ENCODE measurements around the gene ZDHHC14.
"Not testable (repeated sequence)": the region's sequence is repeated elsewhere in the genome, so short reads cannot be mapped to it uniquely, and the experiment has no call there.

ZDHHC14 gene

DNA sequence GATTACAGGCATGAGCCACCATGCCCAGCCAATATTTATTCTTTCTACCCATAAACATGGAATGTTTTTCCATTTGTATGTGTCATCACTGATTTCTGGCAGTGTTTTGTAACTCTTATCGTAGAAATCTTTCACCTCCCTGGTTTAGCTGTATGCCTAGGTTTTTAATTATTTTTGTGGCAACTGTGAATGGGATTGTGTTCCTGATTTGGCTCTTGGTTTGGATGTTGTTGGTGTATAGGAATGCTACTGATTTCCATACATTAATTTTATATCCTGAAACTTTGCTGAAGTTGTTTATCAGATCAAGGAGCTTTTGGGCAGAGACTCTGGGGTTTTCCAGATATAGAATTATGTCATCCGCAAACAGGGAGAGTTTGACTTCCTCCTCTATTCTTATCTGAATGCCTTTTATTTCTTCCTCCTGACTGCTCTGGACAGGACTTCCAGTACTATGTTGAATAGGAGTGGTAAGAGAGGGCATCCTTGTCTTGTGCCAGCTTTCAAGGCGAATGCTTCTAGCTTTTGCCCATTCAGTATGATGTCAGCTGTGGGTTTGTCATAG is 198.6 kb downstream of the ZDHHC14 start:
- TF ChIP-seq, protein P1, sequence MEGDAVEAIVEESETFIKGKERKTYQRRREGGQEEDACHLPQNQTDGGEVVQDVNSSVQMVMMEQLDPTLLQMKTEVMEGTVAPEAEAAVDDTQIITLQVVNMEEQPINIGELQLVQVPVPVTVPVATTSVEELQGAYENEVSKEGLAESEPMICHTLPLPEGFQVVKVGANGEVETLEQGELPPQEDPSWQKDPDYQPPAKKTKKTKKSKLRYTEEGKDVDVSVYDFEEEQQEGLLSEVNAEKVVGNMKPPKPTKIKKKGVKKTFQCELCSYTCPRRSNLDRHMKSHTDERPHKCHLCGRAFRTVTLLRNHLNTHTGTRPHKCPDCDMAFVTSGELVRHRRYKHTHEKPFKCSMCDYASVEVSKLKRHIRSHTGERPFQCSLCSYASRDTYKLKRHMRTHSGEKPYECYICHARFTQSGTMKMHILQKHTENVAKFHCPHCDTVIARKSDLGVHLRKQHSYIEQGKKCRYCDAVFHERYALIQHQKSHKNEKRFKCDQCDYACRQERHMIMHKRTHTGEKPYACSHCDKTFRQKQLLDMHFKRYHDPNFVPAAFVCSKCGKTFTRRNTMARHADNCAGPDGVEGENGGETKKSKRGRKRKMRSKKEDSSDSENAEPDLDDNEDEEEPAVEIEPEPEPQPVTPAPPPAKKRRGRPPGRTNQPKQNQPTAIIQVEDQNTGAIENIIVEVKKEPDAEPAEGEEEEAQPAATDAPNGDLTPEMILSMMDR (IDR thresholded peaks at IDR 0.05; ENCODE audit: control insufficient read depth, extremely low read depth, insufficient read depth), result no peak
- H3K4me3 ChIP-seq (ENCODE audit: low read depth, low read length), result no peak overlapping the region
- peak; percentile 59 for DNase-seq (ENCODE audit: low read depth)

DNA sequence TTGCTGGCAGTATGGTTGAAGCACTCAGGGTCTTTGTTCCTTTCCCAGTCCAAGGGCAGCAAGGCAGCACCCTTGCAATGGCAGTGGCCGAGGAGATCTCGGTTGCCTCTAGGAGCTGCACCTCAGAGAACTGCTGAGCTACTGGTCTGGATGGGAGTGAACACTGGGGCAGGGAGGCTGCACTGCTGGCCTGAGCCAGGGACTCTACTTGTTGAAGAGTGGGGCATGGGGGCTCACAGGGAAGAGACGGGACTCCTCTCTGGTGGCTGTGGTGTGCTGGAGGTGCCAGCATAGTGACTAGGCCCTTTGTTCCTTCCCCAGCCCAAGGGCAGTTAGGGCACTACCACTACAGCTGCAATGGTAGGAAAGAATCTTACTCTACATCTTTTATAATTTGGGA is 203.0 kb downstream of the ZDHHC14 start:
- TF ChIP-seq, protein P1 (IDR thresholded peaks at IDR 0.05; ENCODE audit: control insufficient read depth, extremely low read depth, insufficient read depth), result no peak
- no peak for DNase-seq (ENCODE audit: low read depth)
- no peak overlapping the region for H3K4me3 ChIP-seq (ENCODE audit: low read depth, low read length)

DNA sequence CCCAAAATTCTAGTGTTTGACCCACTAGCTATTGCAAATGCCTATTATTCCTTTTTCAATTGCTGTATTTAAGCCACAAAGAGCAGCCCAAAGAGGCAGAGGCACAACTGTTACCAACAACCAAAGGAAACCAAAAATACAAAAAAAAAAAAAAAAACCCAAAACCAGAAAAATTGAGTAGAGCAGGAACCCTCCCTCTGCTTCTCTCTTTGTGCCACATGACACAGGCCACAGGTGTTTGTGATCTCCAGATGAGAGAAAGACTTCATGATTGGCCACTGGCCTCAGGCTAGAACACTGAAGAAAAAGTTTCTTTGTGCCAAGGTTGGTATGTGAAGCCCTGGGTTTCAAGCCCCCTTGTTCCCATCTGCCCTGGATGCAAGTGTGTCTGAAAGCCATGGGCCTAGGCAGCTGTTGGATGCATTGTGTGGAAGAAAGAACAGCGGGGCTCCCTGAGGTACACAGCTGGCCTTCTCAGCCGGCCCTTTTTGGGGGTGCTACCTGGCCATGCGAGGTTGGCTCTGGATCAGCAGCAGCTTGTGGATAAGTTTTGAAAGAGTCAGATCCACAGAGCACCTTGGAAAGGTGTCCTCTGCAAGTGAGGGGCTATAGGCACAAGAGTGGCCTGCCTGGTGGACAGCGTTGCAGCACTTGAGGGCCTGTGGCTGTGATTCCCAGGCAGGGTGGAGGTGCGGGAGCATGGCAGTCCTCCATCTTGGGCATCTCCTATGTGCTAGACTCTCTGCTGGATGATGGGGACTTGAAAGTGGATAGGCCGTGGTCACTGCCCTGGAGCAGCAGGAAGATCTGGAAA is 204.5 kb downstream of the ZDHHC14 start:
- TF ChIP-seq, protein P1 (IDR thresholded peaks at IDR 0.05; ENCODE audit: control insufficient read depth, extremely low read depth, insufficient read depth), result no peak
- H3K4me3 ChIP-seq (ENCODE audit: low read depth, low read length), result no peak overlapping the region
- DNase-seq (ENCODE audit: low read depth), result no peak

DNA sequence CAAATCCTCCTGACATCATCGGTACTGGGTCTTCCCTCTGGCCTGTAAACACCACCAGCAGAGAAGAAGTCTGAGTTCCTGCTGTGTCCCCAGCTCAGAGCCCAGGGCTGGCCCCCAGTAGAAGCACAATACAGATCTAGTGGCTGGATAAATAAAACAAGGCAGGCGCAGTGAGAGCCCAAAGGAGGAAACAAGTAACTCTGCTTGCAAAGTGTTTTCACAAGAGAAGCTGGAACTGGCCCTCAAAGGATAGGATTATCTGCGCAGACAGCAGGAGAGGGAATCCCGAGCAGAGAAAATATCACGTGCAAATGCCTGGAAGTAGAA is 205.1 kb downstream of the ZDHHC14 start:
- no peak overlapping the region for H3K4me3 ChIP-seq (ENCODE audit: low read depth, low read length)
- DNase-seq (ENCODE audit: low read depth), result no peak
- TF ChIP-seq, protein P1 (IDR thresholded peaks at IDR 0.05; ENCODE audit: control insufficient read depth, extremely low read depth, insufficient read depth), result no peak

DNA sequence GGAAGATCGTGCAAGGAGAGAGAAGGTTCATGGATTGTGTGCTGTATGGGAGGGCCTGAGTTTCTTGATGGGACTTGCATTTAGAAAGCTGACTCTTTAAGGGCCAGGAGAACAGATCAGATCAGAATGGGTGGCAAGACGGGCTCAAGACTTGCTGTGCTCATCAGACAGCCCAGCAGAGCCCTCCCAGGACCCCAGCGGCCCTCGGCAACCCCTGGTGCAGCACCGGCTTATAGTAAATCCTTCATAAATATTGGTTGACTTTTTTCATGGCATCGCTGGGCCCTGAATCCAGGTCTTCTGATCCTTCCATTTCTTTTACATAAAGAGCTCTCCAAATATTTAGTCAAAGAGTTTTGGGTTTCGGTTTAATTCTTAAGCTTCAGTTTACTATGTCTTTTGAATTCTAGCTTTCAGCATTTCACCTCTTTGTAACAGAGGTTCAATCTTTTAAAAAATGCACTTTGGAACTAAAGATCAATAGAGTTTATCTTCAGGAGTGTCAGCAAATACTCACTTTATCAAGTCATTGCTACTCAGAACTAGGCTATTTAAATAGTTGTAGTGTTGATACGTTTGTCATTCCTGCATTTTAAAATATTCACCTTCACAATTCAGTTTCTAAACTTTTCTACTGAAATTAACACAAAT is 205.6 kb downstream of the ZDHHC14 start:
- TF ChIP-seq, protein P1 (IDR thresholded peaks at IDR 0.05; ENCODE audit: control insufficient read depth, extremely low read depth, insufficient read depth), result no peak
- no peak for DNase-seq (ENCODE audit: low read depth)

DNA sequence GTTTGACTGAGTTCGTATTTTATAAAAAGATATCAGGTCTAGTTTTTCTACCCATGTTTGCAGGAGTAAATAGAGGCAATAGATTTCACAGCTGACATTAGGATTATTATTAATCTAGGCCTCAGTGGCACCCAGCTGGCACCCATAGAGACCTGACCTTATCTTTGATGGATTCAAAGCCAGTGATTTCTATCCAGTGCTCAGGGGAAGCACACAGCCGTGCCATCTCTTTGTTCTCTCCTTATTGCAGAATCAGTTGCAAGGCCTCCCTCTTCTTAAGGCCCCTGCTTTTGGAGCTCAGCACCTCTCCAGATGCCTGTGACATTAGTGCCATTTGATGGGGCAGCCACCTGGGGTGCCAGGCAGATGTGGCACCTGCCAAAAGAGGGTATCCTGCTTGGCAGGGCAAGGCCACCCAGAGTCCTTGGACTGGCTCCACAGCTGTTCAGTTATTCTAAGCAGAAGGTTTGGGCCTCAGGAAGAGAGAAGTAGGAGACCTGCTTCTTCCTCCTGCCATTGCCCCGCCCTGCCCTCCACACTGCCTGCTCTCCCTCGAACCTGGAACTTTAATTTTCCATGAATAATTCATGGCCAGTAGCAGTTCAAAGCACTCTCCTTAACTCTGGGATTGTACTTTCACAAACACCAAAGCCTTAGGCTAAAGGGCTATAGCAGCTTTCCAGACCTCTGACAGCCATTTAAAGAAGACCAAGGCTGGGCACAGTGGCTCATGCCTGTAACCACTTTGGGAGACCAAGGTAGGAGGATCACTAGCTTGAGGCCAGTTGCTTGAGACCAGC is 206.3 kb downstream of the ZDHHC14 start:
- H3K4me3 ChIP-seq (ENCODE audit: low read depth, low read length), result no peak overlapping the region
- TF ChIP-seq, protein P1 (IDR thresholded peaks at IDR 0.05; ENCODE audit: control insufficient read depth, extremely low read depth, insufficient read depth), result no peak
- DNase-seq (ENCODE audit: low read depth), result no peak

More for the DNA sequence above, 205.6 kb downstream of the ZDHHC14 start:
- H3K4me3 ChIP-seq (ENCODE audit: low read depth, low read length), result no peak overlapping the region

DNA sequence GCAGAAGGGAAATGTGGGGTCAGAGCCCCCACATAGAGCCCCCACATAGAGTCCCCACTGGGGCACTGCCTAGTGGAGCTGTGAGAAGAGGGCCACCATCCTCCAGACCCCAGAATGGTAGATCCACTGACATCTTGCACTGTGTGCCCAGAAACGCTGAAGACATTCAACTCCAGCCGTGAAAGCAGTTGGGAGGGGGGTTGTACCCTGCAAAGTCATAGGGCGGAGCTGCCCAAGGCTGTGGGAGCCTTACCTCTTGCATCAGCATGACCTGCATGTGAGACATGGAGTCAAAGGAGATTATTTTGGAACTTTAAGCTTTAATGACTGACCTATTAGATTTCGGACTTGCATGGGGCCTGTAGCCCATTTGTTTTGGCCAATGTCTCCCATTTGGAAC is 209.7 kb downstream of the ZDHHC14 start:
- H3K4me3 ChIP-seq (ENCODE audit: low read depth, low read length); DNase-seq (ENCODE audit: low read depth): not testable (repeated sequence)
